CD4-positive, alpha-beta T cell treated with Interleukin-12 subunit alpha and Interleukin-12 subunit beta, for 1 hour (primary cell): ENCODE data around the gene FAF2.

Source experiments
- DNase-seq: peaks from one replicate; pipeline ENCODE4 v3.0.0-alpha.2; 2020

The FAF2 gene

DNA sequence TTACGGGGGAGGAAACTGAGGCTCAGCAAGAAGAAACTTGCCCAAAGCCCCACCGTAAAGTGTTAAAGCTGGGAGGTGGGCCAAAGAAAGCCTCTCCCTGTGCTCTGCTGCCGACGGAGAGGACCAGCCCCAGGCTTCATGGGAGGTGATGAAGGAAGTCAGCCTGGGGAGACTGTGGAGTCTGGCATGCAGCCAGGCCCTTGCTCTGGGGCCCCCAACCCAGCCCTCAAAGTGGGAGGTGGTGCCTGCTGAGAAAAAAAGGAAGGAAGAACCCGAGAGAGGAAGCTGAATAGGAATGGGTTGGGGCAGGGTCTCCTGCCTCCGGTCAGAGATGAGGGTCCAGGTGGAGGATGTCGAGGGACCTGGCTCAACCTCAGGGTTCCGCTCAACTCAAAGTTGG lies 85.2 kb downstream of the FAF2 start:
- DNase-seq = peak; percentile 22

DNA sequence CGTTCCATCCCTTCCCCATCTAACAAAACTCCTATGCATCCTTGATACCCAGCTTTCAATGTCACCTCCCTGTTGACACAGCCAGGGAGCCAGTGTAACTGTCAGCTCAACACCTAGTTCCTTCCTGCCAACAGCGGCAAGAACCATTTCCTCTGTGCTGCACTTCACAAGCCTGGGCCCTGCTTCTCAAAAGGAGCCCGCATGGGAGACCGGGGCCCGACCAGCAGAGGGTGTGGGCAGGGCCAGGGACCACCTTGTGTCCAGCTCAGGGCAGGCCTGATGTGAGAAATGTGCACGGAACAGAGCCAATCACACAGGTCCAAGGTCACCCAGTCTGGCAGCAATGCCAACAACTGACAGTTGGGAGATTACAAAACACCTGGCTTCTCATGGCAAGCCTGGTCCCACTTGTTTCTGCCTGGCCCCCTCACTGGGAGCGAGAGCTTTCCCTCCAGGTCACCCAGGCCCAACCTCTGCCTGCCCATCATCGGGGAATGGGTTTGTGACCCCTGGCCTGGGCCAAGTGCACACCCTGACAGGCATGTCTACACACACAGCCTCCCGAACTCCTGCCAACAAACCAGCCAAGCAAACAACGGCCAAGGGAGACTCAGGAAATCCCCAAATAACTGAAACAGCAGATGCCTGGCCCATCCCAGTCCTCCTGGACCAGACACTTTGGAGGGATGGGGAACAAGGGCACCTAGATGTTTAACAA lies 85.9 kb downstream of the FAF2 start:
- DNase-seq = peak; percentile 69

DNA sequence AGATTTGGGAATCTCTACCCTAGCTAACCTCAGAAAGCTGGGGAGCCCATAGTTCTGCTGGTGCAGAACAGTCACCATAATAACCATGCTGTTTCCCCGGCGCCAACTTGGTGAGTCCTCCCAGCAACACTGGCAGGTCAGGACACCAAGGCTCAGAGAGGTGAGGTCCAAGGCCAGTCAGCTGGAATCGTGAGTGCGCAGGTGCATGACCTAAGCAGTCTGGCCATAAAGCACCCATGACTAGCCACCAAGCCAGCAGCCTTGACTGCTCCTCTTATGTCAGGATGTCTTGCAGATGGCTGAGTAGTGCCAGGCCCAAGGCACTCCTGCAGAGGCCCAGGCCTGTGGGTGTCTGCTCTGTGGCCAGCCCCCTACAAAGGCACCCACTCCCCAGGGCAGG lies 86.5 kb downstream of the FAF2 start:
- no peak for DNase-seq

DNA sequence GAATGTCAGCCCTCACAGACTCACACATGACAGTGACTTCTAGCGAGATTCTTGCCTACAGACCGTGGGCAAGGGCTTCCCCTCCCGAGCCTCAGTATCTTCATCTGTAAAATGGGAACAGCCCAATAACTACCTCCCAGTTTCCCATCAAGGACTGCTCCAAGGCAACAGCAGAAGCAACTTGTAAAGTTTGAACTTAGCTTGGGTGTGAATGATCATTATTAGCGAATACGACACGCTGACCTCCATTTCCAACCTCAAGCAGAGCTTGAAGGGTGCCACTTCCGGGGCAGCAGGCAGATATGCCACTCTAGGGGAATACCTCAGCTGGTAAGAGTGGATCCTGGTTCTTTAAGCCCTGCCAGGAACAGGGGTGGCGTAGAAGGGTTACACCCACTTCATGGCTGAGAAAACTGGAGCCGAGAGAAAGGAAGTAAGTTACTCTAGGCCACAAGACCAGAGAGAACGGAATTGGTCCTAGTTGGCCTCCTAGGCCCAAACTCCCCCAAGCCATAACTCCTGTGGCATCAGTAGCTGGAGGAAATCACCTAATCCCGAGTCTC lies 87.0 kb downstream of the FAF2 start:
- DNase-seq = peak; percentile 72

DNA sequence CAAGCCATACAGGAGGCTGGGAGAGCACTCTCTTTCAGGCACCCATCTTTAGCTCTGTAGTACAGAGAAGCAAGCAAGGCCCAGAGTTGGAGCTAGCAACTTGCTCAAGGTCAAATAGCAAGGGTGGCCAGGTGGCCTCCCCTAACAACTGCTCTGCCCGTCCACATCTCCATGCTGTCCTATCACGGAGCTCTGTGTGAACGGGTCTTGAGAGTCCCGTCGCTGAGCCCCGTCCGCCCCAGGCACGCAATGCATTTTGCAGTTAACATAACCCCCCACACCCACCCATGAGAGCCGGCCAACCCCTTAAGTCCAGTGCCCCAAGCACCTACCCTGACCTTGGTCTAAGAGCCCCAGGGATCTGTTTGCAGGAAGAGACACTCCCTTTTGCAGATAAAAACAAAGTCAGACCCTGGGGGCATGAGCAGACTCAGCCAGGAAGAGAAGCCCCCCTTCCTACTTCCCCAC lies 87.5 kb downstream of the FAF2 start:
- no peak for DNase-seq

DNA sequence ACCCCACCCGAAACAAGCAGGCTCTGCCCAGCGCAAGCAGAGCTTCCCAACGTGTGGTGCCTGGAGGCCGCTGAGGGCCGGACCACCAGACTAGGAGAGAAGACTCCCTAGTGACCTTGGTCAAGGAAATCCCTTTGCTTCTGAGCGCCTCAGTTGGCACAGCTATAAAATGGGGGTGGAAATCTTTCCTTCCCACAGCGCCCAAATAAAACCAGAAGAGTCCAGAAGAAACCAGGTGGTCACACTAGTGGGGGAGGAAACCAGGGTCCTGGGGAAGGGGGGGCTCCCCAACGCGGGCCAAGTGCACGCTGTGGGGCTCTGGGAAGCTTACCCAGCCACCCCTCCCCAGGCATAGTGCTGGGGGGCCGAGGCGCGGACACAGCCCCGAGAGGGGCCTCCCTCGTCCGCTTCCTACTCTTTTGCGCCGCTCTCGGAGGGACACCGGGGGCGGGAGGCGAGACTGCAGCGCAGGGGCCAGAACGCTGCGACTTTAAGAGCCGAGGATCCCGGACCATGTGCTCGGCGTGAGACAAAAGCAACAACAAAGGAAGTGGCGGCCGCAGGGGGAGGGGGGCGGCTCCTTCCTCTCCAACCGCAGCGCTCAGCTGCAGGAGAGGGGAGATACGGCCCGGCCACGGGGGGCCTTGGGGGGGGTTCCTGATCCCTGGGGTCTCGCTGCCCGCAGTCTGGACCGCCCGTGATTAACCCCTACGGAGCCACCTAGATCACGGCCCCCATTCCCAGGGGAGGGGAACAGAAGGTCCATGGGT lies 88.1 kb downstream of the FAF2 start:
- peak; percentile 85 for DNase-seq

DNA sequence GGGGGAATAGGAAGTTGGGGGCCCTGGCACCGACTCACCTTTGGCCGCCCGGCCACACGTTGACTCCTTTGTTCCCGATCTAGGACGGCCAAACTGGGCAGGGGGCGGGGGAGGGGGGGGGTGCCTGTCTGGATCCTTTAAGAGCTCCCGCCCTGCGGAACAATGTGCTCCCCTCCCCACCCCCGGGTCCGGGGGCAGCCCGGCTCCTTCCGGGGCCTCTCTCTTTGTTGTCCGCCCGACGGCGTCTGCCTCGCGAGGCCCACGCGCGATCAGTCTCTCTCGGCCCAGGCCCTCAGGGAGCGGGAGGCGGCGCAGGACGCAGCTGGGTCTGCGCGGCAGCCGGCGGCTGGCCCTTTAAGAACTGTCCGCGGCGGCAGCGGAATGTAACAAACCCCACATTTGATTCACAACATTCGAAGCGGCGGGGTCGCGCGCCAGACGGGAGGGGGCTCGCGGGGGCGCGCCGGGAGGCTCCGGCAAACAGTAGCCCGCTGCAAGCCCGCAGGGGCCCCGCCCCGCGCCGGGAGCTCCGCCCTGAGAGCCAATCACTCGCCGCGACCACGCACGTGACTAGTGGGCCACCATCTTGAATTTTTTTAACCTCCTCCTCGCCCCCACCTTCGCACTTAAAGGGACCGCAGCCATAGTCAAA lies 88.8 kb downstream of the FAF2 start, which contains the start of gene RNF44:
Gene RNF44 (minus strand): TSS at position 501 of the 652 bp plus-strand sequence. CDS start 4,930 bp downstream, outside the sequence.
- peak; percentile 99 for DNase-seq

DNA sequence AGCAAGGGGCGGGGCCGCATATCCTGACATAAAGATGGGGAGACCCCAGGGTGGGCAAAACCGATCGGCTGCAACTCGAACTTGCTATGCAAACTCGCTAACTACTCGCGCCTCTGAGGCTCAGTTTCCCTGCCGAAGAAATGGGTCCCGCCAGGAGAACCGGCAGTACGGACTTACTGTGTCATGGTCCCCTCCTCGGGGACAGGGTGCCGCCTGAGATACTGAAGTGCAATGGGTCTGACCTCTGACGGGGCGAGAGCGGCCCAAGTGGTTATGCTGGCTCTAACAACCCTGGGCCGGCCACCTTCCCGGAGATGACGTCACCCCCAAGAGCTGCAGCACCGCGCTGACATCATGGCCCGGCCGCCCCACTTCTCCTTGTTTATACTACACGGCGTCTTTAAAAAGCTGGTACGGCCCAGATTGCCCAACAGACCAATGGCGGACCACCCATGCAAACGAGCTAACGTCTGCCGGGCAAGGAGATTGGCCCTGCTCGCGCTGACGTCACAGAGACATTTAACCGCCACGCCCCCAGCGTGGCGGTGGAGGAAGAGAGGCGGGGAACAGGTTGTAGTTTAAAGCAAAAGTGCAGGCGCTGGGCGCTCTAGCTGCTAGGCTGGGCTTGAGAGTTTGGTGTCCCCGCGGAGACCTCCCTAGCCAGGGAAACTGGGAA lies 89.5 kb downstream of the FAF2 start:
- peak; percentile 99 for DNase-seq

DNA sequence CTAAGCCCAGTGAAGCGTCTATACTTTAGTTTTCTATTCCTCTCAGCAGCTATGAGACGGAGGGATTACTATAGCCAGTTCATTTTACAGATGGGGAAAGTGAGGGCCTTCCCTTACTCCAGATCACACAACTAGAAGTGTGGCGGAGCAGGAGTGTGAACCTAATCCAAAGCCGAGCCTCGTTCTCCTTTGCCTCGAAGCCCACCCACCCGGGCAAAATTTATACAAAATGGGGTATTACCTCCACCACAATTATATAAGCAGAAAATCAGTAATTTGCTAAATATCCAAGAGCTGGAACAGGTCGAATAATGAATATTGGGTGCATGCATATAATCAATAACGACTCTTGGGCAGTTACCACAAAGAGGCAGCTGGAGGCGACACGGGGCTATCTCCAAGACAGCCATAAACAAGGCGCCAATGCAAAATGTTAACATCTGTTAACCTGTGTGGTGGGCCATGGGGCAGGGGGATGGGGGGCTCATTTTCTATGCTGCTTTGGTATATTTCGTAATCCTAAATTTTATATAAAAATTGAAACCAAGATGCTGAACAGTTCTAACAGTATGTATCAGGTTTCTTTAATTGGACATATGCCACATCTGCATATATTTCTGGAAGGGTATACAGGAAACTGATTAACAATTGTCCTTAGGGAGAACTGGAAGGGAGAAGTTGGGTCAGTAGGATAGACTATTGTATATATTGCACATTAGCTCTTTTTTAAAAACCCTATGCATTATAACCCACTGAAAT lies 90.2 kb downstream of the FAF2 start:
- DNase-seq = no peak

DNA sequence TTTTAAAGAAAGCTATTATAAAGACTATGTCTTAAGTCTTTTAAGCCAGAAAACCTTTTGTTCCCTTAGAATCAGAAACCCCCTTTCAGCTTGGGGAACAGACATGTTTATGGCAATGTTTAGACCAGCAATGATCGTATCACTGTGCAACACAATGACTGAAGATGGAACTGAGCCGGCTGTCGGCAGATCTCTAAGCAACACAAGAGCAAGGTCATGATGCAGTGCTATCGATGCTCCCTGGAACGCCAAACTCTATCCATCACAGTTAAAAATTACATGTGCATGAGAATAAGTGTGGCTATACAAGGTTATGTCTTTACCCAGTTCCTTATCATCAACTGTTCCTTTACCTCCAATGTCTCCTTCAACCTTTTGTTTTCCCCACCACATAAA lies 90.8 kb downstream of the FAF2 start:
- no peak for DNase-seq

DNA sequence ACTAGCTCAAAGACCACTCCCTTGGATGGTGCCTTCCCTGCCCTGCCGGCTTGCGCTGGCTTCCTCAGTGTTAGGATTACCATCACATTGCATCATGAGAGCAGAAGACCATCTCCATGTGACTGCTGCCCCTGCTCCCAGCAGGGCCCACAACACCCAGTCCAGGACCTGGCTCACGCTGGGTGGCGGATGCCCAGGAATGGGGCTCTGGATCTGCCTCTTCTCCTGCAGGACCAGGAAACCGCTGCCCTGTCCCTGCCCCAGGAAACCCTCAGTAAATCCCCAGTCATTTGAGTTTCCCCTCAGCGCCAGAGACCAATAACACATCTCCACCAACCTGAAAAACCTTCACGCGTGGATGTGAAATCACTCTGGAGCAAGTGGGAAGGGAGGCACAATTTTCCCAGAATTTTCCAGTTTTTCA lies 92.3 kb downstream of the FAF2 start:
- DNase-seq = no peak

DNA sequence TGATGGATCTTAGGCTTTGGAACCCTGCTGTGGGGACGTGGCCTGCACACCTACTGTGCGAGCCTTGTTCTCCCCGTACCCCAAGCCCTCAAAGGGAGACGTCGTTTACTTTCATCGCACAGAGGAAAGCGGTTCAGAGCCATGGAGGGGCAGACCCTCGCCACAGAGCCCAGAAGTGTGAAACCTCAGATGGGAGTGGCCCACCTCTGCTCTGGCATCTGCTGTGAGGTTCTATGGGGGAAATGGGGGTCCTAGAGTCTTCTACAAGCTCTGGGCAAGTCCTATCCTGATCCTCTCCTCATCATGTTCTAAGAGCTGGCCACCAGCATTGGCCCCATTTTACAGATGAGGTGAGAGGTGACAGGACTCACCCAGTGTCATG lies 92.8 kb downstream of the FAF2 start:
- DNase-seq = peak; percentile 53

DNA sequence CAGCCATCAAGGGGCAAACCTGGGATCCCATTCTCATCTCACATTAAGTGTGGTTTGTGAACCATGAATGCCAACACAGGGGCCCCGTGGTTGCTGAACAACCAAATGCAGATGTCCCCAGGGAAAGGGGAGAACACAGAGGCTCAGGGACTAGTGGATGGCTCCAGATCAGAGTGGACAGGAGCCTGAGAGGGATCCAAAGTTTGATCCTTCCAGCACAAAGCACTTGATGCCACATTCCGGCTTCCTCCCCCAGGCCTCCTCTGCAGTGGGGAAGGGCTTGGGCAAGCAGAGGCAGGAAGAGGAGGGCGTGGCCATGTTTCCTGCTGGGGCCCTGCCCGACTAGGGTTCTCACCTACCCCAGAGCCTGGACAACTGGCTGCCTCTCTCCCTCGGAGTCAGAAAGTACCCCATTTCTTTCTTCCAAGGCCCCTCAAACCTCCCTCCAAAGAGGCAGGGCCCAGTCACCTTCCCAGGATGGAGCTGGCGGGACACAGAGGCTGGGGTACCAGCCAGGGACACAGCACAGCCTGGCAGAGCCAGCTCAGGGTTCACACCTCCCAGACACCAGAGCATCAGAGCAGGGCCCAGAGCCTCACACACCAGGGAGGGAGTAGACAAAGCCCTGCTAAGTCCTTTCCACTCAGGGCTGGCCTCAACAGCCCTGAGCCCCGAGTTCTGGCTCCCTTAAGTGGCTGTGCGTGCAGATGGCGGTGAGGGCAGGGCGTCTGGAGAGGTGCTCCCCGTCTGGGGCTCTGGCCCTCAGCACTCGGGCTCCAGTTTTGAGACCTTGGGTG lies 93.4 kb downstream of the FAF2 start:
- peak; percentile 82 for DNase-seq

DNA sequence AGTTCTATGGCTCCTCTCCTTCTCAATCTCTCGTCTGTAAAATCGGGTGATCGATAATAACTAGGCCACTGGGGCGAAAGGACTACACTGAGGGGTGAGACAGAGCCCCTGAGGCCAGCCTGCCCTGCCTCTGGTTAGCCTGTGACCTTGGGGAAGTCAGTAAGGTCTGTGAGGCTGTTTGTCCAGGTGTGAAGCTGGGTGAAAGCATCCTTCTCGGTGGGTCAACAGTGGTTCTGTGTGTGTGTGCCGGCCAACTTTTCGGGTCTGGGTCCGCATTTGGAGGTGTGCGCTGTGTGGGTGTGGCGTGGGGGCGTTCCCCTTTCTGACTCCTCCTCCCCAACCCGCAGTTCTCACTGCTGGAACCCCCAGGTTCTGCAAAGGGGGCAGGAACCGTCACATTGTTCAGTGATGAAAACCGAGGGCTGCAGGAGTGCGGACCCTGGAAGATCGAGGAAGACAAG lies 94.0 kb downstream of the FAF2 start:
- peak; percentile 79 for DNase-seq

DNA sequence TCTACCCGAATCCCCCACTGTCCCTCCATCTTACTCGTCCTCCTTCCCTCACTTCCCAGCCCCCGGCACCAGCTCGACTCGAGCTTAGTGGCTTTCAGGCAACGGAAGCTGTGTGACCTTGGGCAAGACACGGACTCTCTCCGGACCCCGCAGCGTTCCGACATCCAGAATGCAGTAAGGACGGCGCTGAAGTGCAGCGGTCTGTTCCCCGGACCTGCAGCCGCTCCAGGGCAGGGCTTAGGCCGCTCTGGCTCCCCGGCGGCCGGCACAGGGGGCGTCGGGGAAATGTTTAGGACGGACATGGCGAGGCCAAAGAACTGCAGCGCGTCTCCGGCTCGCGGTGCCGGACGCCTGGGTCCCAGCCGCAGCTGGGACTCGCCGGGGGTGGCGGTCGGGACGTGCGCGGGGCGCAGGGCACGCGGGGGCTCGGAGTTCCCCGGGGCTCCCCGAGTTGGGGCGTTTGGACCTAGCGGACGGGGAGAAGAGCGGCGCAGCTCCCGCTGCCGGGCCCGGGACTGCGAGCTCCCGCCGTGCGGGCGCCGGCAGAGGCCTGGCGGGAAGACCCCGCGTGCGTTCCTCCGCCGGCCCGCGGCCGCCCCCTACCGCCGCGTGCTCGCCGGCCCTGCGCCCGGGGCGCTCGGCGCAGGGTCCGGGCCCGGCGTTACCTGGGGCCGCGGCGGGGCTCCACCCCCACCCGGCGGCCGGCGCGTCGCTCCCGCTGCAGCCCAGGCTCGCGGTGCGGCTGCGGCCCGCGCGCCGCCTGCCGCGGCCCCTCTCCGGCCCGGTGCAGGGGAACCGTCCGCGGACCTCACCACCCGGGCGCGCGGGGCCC lies 94.6 kb downstream of the FAF2 start:
- peak; percentile 57 for DNase-seq

DNA sequence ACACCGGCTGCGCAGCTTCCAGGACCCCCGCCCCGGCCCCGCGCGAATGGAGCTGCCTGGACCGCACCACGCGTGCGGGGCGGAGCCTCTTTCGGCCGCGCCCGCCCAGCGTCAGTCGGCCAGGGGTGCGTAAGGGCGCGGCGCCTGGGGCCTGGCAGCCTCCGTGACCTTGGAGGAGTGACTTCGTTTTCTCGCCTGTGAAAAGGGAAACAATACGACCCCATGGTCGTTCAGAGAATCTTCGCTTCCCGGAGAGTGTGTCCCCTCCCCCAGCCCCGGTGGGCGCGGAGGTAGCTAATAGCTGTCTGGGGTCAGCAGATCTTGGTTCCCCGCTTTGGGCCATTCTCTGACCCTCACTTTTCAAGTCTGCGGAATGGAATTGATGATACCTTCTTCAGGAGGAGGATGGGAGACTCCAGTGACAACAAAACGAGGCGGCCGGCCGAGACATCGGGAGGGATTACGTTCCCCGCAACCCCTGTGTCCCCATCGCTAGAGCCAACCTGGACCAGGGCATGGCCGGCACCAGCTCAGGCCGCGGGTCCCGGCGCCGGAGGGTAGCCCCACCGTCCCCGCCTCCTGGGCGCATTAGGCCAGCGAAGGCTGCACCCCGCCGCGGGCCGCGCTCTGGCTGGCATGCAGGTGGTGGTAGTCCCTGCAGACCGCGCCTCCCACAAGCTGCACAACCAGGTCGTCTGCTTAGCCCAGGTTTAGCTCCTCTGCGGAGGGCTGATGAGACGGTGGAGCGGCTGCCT lies 95.4 kb downstream of the FAF2 start:
- DNase-seq = peak; percentile 78

DNA sequence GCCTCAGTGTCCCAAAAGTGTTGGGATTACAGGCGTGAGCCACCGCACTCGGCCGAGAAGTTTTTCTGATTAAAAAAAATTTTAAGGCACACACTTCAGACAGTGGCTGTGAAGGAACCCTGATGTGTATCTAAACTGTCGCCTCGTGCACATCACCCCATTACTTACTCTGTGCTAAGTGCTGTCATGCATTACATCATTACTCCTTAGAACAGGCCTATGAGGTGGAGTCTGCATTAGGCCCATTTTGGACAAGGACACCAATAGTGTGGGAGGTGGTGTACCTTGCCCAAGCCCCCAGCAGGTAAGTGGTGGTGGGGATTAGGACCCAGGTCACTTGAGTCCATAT lies 97.2 kb downstream of the FAF2 start:
- DNase-seq = no peak

DNA sequence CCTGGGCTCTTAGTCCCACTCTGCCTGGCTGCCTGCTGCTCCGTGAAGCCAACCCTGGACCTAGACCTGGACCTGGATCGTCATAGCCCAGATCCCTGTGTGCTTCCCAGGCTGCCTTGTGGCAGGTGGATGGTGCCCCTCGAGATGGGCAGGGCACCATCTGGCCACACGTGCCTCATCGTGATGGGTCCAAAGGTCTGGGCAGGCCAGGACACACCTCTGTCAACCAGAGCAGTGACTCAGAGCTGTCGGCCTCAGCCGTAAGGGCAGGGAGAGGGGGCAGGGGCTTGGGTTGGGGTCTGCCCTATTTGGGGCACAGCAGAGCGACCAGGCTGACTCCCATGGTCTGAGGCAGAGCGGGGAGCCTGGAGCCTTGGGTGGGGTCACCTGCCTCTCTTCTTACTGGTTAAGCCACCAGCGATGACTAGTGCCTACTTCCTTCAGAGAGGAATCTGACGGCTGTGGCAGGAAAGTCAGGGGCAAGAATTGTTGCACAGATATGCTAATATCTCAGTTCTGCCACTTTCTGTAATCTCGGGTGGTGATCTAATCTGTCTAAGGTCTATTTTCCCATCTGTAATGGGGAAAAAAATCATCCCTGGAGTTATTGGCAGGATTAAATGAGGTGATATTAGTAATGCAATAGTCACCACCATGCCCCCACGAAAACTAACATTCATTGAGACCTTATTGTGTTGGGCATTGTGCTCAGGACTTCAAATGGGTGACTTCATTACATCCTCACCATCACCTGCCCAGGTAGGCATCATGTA lies 97.7 kb downstream of the FAF2 start:
- DNase-seq = no peak

DNA sequence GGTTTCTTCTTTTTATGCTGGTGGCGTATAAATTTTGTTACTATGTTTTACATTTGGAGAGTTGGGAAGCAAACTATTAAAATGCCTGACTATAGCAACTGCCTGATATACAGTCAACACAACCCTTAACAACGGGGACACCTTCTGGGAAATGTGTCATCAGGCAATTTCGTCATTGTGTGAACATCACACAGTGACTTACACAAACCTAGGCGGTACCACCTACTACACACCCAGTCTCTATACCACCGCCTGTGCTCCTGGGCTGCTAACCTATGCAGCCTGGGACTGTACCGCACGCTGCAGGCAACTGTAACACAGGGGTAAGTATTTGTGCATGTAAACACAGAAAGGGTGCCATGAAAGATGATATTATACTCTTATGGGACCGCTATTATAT lies 99.6 kb downstream of the FAF2 start:
- peak; percentile 42 for DNase-seq
